ENCODE results near the gene GMEB1.
"Not testable (repeated sequence)": the region's sequence is repeated elsewhere in the genome, so short reads cannot be mapped to it uniquely, and the experiment has no call there.

The GMEB1 gene

GRCh38 chr1:28653870-28654269, 14.7 kb upstream of the GMEB1 start:
- not testable (repeated sequence) for H2AFZ ChIP-seq (ENCODE audit: low read depth, low read length); H3K9me3 ChIP-seq (ENCODE audit: low read length); H3K36me3 ChIP-seq (ENCODE audit: insufficient read depth, low read length); H3K27me3 ChIP-seq (ENCODE audit: insufficient read depth, low read length); H3K4me1 ChIP-seq (ENCODE audit: insufficient read depth, low read length); H3K4me3 ChIP-seq (ENCODE audit: low read length)

- H2AFZ ChIP-seq (ENCODE audit: low read depth, low read length); H3K36me3 ChIP-seq (ENCODE audit: insufficient read depth, low read length); H3K27me3 ChIP-seq (ENCODE audit: insufficient read depth, low read length); H3K9me3 ChIP-seq (ENCODE audit: low read length); H3K4me3 ChIP-seq (ENCODE audit: low read length); H3K4me1 ChIP-seq (ENCODE audit: insufficient read depth, low read length): not testable (repeated sequence)
Observed at GRCh38 chr1:28655448-28656311, 12.9 kb upstream of the GMEB1 start.

- no peaks in the 10 kb centered on the region for H3K4me1 ChIP-seq (ENCODE audit: insufficient read depth, low read length)
- H3K36me3 ChIP-seq (ENCODE audit: insufficient read depth, low read length): no peaks in the 10 kb centered on the region
- no peak overlapping the region for H3K4me3 ChIP-seq (ENCODE audit: low read length)
- no peaks in the 10 kb centered on the region for H3K9me3 ChIP-seq (ENCODE audit: low read length)
- H2AFZ ChIP-seq (ENCODE audit: low read depth, low read length): no peak overlapping the region
- no peaks in the 10 kb centered on the region for H3K27me3 ChIP-seq (ENCODE audit: insufficient read depth, low read length)
Observed at GRCh38 chr1:28656335-28656734, 12.2 kb upstream of the GMEB1 start.

GRCh38 chr1:28663871-28664470, 4.6 kb upstream of the GMEB1 start:
- Histone ChIP-seq H3K9me3 (ENCODE audit: low read length) (no peaks in the 10 kb centered on the region), H3K4me3 (ENCODE audit: low read length) (no peak overlapping the region), H2AFZ (ENCODE audit: low read depth, low read length) (no peak overlapping the region), H3K27me3 (ENCODE audit: insufficient read depth, low read length) (no peaks in the 10 kb centered on the region), H3K36me3 (ENCODE audit: insufficient read depth, low read length) (no peaks in the 10 kb centered on the region), H3K4me1 (ENCODE audit: insufficient read depth, low read length) (peaks cover 2% of the 10 kb centered on the region)

- no peak overlapping the region for H3K4me3 ChIP-seq (ENCODE audit: low read length)
- peaks cover 10% of the 10 kb centered on the region for H3K4me1 ChIP-seq (ENCODE audit: insufficient read depth, low read length)
- H2AFZ ChIP-seq (ENCODE audit: low read depth, low read length): no peak overlapping the region
- no peaks in the 10 kb centered on the region for H3K9me3 ChIP-seq (ENCODE audit: low read length)
- H3K27me3 ChIP-seq (ENCODE audit: insufficient read depth, low read length): no peaks in the 10 kb centered on the region
- H3K36me3 ChIP-seq (ENCODE audit: insufficient read depth, low read length): no peaks in the 10 kb centered on the region
Observed at GRCh38 chr1:28666806-28667205, 1.8 kb upstream of the GMEB1 start.

GRCh38 chr1:28668956-28669723, 556 bp downstream of the GMEB1 start:
- Histone ChIP-seq H2AFZ (ENCODE audit: low read depth, low read length) (peak overlapping the region; percentile 84), H3K4me3 (ENCODE audit: low read length) (peak overlapping the region; percentile 95), H3K4me1 (ENCODE audit: insufficient read depth, low read length) (peaks cover 10% of the 10 kb centered on the region), H3K27me3 (ENCODE audit: insufficient read depth, low read length) (no peaks in the 10 kb centered on the region), H3K9me3 (ENCODE audit: low read length) (no peaks in the 10 kb centered on the region), H3K36me3 (ENCODE audit: insufficient read depth, low read length) (no peaks in the 10 kb centered on the region)

- no peak overlapping the region for H2AFZ ChIP-seq (ENCODE audit: low read depth, low read length)
- H3K4me3 ChIP-seq (ENCODE audit: low read length): no peak overlapping the region
- H3K36me3 ChIP-seq (ENCODE audit: insufficient read depth, low read length): no peaks in the 10 kb centered on the region
- no peaks in the 10 kb centered on the region for H3K27me3 ChIP-seq (ENCODE audit: insufficient read depth, low read length)
- peaks cover 10% of the 10 kb centered on the region for H3K4me1 ChIP-seq (ENCODE audit: insufficient read depth, low read length)
- H3K9me3 ChIP-seq (ENCODE audit: low read length): no peaks in the 10 kb centered on the region
Observed at GRCh38 chr1:28671254-28671780, 2.7 kb downstream of the GMEB1 start.

GRCh38 chr1:28672971-28673370, 4.4 kb downstream of the GMEB1 start:
- H2AFZ ChIP-seq (ENCODE audit: low read depth, low read length): not testable (repeated sequence)

GRCh38 chr1:28675924-28676257, 7.3 kb downstream of the GMEB1 start:
- Histone ChIP-seq H3K36me3 (ENCODE audit: insufficient read depth, low read length) (no peaks in the 10 kb centered on the region), H2AFZ (ENCODE audit: low read depth, low read length) (no peak overlapping the region), H3K27me3 (ENCODE audit: insufficient read depth, low read length) (no peaks in the 10 kb centered on the region), H3K4me3 (ENCODE audit: low read length) (no peak overlapping the region), H3K4me1 (ENCODE audit: insufficient read depth, low read length) (no peaks in the 10 kb centered on the region), H3K9me3 (ENCODE audit: low read length) (no peaks in the 10 kb centered on the region)

More at GRCh38 chr1:28672971-28673370, 4.4 kb downstream of the GMEB1 start:
- H3K4me1 ChIP-seq (ENCODE audit: insufficient read depth, low read length); H3K36me3 ChIP-seq (ENCODE audit: insufficient read depth, low read length); H3K4me3 ChIP-seq (ENCODE audit: low read length); H3K27me3 ChIP-seq (ENCODE audit: insufficient read depth, low read length); H3K9me3 ChIP-seq (ENCODE audit: low read length): not testable (repeated sequence)

- peaks cover 12% of the 10 kb centered on the region for H3K36me3 ChIP-seq (ENCODE audit: insufficient read depth, low read length)
- no peak overlapping the region for H2AFZ ChIP-seq (ENCODE audit: low read depth, low read length)
- H3K27me3 ChIP-seq (ENCODE audit: insufficient read depth, low read length): no peaks in the 10 kb centered on the region
- no peaks in the 10 kb centered on the region for H3K9me3 ChIP-seq (ENCODE audit: low read length)
- no peak overlapping the region for H3K4me3 ChIP-seq (ENCODE audit: low read length)
- no peaks in the 10 kb centered on the region for H3K4me1 ChIP-seq (ENCODE audit: insufficient read depth, low read length)
Observed at GRCh38 chr1:28680151-28680550, 11.6 kb downstream of the GMEB1 start.

- Histone ChIP-seq H2AFZ (ENCODE audit: low read depth, low read length) (no peak overlapping the region), H3K9me3 (ENCODE audit: low read length) (no peaks in the 10 kb centered on the region), H3K4me3 (ENCODE audit: low read length) (no peak overlapping the region), H3K27me3 (ENCODE audit: insufficient read depth, low read length) (no peaks in the 10 kb centered on the region), H3K36me3 (ENCODE audit: insufficient read depth, low read length) (peaks cover 22% of the 10 kb centered on the region), H3K4me1 (ENCODE audit: insufficient read depth, low read length) (no peaks in the 10 kb centered on the region)
Observed at GRCh38 chr1:28682840-28683239, 14.3 kb downstream of the GMEB1 start.

- Histone ChIP-seq H3K27me3 (ENCODE audit: insufficient read depth, low read length) (no peaks in the 10 kb centered on the region), H2AFZ (ENCODE audit: low read depth, low read length) (no peak overlapping the region), H3K9me3 (ENCODE audit: low read length) (no peaks in the 10 kb centered on the region), H3K4me3 (ENCODE audit: low read length) (no peak overlapping the region), H3K36me3 (ENCODE audit: insufficient read depth, low read length) (peaks cover 23% of the 10 kb centered on the region), H3K4me1 (ENCODE audit: insufficient read depth, low read length) (no peaks in the 10 kb centered on the region)
Observed at GRCh38 chr1:28684937-28685336, 16.4 kb downstream of the GMEB1 start.

- not testable (repeated sequence) for H3K4me1 ChIP-seq (ENCODE audit: insufficient read depth, low read length); H2AFZ ChIP-seq (ENCODE audit: low read depth, low read length); H3K9me3 ChIP-seq (ENCODE audit: low read length); H3K27me3 ChIP-seq (ENCODE audit: insufficient read depth, low read length); H3K4me3 ChIP-seq (ENCODE audit: low read length)
- peaks cover 34% of the 10 kb centered on the region for H3K36me3 ChIP-seq (ENCODE audit: insufficient read depth, low read length)
Observed at GRCh38 chr1:28691627-28692026, 23.0 kb downstream of the GMEB1 start.
